GM23338 (cell line): ENCODE measurements around the gene SPECC1. TPM values are rescaled to one million over a fixed set of nuclear protein-coding genes. Genes with fewer than 3 reads are reported as not detected.

Experiments used
- CREB1 ChIP-seq: fragments of 250-450 bp; sonication (Bioruptor Pico); IDR thresholded peaks from 2 replicates; pipeline ENCODE4 v1.5.0; 2020; ENCODE audit warnings: low read depth, mild to moderate bottlenecking, moderate library complexity
- ETS1 ChIP-seq: IDR thresholded peaks from 2 replicates; pipeline ENCODE4 v1.6.1; 2016; ENCODE audit warnings: antibody characterized with exemption
- EZH2 ChIP-seq: fragments of 200-600 bp; sonication (generic); IDR thresholded peaks from one replicate; pipeline ENCODE4 v1.8.0; 2017; ENCODE audit warnings: antibody characterized with exemption, mild to moderate bottlenecking, low read depth; ENCODE audit not compliant: unreplicated experiment
- JUNB ChIP-seq: IDR thresholded peaks from one replicate; pipeline ENCODE4 v1.6.1; 2016; ENCODE audit warnings: antibody characterized with exemption; ENCODE audit not compliant: unreplicated experiment
- ZNF114 ChIP-seq: fragments of 250-450 bp; sonication (Bioruptor Pico); IDR thresholded peaks from 2 replicates; pipeline ENCODE4 v1.5.0; 2020; ENCODE audit warnings: mild to moderate bottlenecking, moderate library complexity
- ZNF331 ChIP-seq: fragments of 250-450 bp; sonication (Bioruptor Pico); IDR thresholded peaks from 2 replicates; pipeline ENCODE4 v1.5.0; 2020; ENCODE audit warnings: low read depth, mild to moderate bottlenecking, moderate library complexity
- polyA plus RNA-seq: library from polyadenylated mRNA; unstranded; fragments of >200 nt; fragmentation: Nextera tagmentation; extraction: Ambion mirVana; gene quantifications from 2 replicates; pipeline ENCODE4 v1.2.1, GENCODE V29; 2016
- total RNA-seq: library from RNA; depleted of rRNA; stranded (reverse); fragments of >200 nt; shearing (Covaris generic); gene quantifications from 2 replicates; pipeline ENCODE4 v1.2.3, GENCODE V29; 2014
- TF ChIP-seq, protein P1 (sequence below): fragments of 250-450 bp; sonication (Bioruptor Pico); IDR thresholded peaks from 2 replicates; pipeline ENCODE4 v1.5.0; 2020; ENCODE audit warnings: mild to moderate bottlenecking, moderate library complexity
- TF ChIP-seq, protein P2 (sequence below), 2 experiments: fragments of 200-600 bp in 1 of 2; sonication (generic) in 1 of 2; conservative IDR thresholded peaks; 2 replicates each; pipeline versions ENCODE4 v1.5.1 to v1.6.1; 2016 to 2017; ENCODE audit warnings: antibody characterized with exemption in 2 of 2, low read depth in 2 of 2, mild to moderate bottlenecking in 2 of 2, moderate library complexity in 1 of 2

SPECC1 gene
- total and polyA plus RNA-seq, 2 experiments from 2014 or later = 42.6 to 101 TPM

DNA sequence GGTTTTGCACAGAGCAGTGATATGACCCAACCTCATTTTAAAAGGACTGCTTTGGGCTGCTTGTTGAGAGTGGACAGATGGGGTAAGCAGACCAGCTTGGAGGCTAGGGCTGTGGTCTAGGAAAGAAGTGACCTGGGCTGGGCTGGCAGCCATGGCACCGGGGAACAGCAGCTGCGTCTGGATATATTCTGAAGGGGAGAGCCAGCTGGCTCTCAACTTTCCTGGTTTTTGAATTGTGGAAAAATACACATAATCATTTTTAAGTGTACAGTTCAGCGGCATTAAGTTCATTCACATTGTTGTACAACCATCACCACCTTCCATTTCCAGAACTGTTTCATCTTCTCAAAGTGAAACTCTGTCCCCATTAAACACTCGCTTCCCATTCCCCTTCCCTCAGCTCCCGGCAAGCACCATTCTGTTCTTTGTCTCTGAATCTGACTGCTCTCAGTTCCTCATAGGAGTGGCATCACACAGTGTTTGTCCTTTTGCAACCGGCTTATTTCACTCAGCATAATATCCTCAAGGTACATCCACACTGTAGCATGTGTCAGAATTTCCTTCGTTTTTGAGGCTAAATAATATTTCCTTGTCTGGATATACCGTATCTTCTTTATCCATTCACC, 113.2 kb downstream of the SPECC1 start (continued):
- TF ChIP-seq, protein P1, sequence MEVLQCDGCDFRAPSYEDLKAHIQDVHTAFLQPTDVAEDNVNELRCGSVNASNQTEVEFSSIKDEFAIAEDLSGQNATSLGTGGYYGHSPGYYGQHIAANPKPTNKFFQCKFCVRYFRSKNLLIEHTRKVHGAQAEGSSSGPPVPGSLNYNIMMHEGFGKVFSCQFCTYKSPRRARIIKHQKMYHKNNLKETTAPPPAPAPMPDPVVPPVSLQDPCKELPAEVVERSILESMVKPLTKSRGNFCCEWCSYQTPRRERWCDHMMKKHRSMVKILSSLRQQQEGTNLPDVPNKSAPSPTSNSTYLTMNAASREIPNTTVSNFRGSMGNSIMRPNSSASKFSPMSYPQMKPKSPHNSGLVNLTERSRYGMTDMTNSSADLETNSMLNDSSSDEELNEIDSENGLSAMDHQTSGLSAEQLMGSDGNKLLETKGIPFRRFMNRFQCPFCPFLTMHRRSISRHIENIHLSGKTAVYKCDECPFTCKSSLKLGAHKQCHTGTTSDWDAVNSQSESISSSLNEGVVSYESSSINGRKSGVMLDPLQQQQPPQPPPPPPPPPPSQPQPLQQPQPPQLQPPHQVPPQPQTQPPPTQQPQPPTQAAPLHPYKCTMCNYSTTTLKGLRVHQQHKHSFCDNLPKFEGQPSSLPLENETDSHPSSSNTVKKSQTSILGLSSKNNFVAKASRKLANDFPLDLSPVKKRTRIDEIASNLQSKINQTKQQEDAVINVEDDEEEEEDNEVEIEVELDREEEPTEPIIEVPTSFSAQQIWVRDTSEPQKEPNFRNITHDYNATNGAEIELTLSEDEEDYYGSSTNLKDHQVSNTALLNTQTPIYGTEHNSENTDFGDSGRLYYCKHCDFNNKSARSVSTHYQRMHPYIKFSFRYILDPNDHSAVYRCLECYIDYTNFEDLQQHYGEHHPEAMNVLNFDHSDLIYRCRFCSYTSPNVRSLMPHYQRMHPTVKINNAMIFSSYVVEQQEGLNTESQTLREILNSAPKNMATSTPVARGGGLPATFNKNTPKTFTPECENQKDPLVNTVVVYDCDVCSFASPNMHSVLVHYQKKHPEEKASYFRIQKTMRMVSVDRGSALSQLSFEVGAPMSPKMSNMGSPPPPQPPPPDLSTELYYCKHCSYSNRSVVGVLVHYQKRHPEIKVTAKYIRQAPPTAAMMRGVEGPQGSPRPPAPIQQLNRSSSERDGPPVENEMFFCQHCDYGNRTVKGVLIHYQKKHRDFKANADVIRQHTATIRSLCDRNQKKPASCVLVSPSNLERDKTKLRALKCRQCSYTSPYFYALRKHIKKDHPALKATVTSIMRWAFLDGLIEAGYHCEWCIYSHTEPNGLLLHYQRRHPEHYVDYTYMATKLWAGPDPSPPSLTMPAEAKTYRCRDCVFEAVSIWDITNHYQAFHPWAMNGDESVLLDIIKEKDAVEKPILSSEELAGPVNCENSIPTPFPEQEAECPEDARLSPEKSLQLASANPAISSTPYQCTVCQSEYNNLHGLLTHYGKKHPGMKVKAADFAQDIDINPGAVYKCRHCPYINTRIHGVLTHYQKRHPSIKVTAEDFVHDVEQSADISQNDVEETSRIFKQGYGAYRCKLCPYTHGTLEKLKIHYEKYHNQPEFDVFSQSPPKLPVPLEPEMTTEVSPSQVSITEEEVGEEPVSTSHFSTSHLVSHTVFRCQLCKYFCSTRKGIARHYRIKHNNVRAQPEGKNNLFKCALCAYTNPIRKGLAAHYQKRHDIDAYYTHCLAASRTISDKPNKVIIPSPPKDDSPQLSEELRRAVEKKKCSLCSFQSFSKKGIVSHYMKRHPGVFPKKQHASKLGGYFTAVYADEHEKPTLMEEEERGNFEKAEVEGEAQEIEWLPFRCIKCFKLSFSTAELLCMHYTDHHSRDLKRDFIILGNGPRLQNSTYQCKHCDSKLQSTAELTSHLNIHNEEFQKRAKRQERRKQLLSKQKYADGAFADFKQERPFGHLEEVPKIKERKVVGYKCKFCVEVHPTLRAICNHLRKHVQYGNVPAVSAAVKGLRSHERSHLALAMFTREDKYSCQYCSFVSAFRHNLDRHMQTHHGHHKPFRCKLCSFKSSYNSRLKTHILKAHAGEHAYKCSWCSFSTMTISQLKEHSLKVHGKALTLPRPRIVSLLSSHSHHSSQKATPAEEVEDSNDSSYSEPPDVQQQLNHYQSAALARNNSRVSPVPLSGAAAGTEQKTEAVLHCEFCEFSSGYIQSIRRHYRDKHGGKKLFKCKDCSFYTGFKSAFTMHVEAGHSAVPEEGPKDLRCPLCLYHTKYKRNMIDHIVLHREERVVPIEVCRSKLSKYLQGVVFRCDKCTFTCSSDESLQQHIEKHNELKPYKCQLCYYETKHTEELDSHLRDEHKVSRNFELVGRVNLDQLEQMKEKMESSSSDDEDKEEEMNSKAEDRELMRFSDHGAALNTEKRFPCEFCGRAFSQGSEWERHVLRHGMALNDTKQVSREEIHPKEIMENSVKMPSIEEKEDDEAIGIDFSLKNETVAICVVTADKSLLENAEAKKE (CRISPR knock-in tag) = no peak
- no peak for TF ChIP-seq ZNF114
- TF ChIP-seq, protein P2, sequence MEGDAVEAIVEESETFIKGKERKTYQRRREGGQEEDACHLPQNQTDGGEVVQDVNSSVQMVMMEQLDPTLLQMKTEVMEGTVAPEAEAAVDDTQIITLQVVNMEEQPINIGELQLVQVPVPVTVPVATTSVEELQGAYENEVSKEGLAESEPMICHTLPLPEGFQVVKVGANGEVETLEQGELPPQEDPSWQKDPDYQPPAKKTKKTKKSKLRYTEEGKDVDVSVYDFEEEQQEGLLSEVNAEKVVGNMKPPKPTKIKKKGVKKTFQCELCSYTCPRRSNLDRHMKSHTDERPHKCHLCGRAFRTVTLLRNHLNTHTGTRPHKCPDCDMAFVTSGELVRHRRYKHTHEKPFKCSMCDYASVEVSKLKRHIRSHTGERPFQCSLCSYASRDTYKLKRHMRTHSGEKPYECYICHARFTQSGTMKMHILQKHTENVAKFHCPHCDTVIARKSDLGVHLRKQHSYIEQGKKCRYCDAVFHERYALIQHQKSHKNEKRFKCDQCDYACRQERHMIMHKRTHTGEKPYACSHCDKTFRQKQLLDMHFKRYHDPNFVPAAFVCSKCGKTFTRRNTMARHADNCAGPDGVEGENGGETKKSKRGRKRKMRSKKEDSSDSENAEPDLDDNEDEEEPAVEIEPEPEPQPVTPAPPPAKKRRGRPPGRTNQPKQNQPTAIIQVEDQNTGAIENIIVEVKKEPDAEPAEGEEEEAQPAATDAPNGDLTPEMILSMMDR (conservative IDR thresholded peaks at IDR 0.05; ENCODE audit: low read depth in 2 of 2) = no peak
- TF ChIP-seq CREB1 (CRISPR knock-in tag) = no peak
- no peak for TF ChIP-seq ZNF331 (CRISPR knock-in tag)
- no peak for TF ChIP-seq JUNB
- no peak for TF ChIP-seq EZH2
- TF ChIP-seq ETS1 = no peak
